Tibial artery (tissue), 4 donors: ENCODE data around the gene PDK2.

ENCODE experiments used
- DNase-seq, 2 donors: peaks; one replicate each; pipeline ENCODE4 v3.0.0-alpha.2; 2019
- H3K27ac ChIP-seq, 2 donors: fragments of 200-600 bp; sonication (generic) in 1 of 2; 1 replicate in 1 of 2; 2 replicates in 1 of 2; pipeline ENCODE4 v1.5.1; 2018 to 2019; ENCODE audit warnings: mild to moderate bottlenecking in 1 of 2
- H3K27me3 ChIP-seq, 2 donors: fragments of 200-600 bp; sonication (generic) in 1 of 2; one replicate each; pipeline versions ENCODE4 v1.5.1 to v1.6.0; 2016 to 2019
- H3K36me3 ChIP-seq, 3 donors: fragments of 200-600 bp; sonication (generic) in 2 of 3; one replicate each; pipeline ENCODE4 v1.5.1; 2016 to 2019; ENCODE audit warnings: mild to moderate bottlenecking in 2 of 3
- H3K4me1 ChIP-seq, 4 donors: fragments of 200-600 bp; sonication (generic) in 2 of 4; 1 replicate in 3 of 4; 2 replicates in 1 of 4; pipeline ENCODE4 v1.5.1; 2016 to 2019
- H3K4me3 ChIP-seq, 2 donors: fragments of 200-600 bp; sonication (generic) in 1 of 2; 1 replicate in 1 of 2; 2 replicates in 1 of 2; pipeline ENCODE4 v1.5.1; 2018 to 2019; ENCODE audit warnings: mild to moderate bottlenecking in 2 of 2
- H3K9me3 ChIP-seq, 3 donors: fragments of 200-600 bp; sonication (generic) in 1 of 3; one replicate each; pipeline ENCODE4 v1.5.1; 2016 to 2019
- CTCF ChIP-seq, 2 experiments: fragments of 200-600 bp in 1 of 2; fragments of 450-650 bp in 1 of 2; IDR thresholded peaks; one replicate each; pipeline ENCODE4 v1.5.1; 2017 to 2019; ENCODE audit warnings: antibody characterized with exemption in 2 of 2, mild to moderate bottlenecking in 1 of 2, moderate library complexity in 1 of 2
- intact Hi-C: fragments of 100-400 bp; cut with DNase I; formaldehyde crosslinking; loops from one replicate; pipeline ENCODE4 v1.15.0; 2023; ENCODE audit warnings: low total_unique reads

The PDK2 gene

GRCh38 chr17:50105811-50106210, 10.7 kb downstream of the PDK2 start:
- peaks cover 33 to 92% (median 67%) of the 10 kb centered on the region in 3 donors for H3K36me3 ChIP-seq
- no peak for TF ChIP-seq CTCF (IDR thresholded peaks at IDR 0.05)
- H3K9me3 ChIP-seq = no peaks in the 10 kb centered on the region
- no peak overlapping the region for H3K4me3 ChIP-seq
- peaks cover 0 to 30% (median 28%) of the 10 kb centered on the region in 4 donors for H3K4me1 ChIP-seq
- intact Hi-C loops = no loop called here
- H3K27ac ChIP-seq = no peak overlapping the region
- H3K27me3 ChIP-seq = no peaks in the 10 kb centered on the region
- DNase-seq = no peak

- no peaks in the 10 kb centered on the region for H3K27me3 ChIP-seq
- no peak for DNase-seq
- peaks cover 0 to 30% (median 27%) of the 10 kb centered on the region in 4 donors for H3K4me1 ChIP-seq
- intact Hi-C loops = no loop called here
- H3K27ac ChIP-seq = no peak overlapping the region
- H3K9me3 ChIP-seq = no peaks in the 10 kb centered on the region
- no peak for TF ChIP-seq CTCF (IDR thresholded peaks at IDR 0.05)
- H3K36me3 ChIP-seq = peaks cover 33 to 85% (median 67%) of the 10 kb centered on the region in 3 donors
- no peak overlapping the region for H3K4me3 ChIP-seq
Observed at GRCh38 chr17:50106393-50107131, 11.4 kb downstream of the PDK2 start.

GRCh38 chr17:50107790-50108414, 12.8 kb downstream of the PDK2 start:
- no peaks in the 10 kb centered on the region for H3K27me3 ChIP-seq
- peak overlapping the region; percentile 98 to 99 for H3K27ac ChIP-seq
- H3K36me3 ChIP-seq = peaks cover 33 to 78% (median 67%) of the 10 kb centered on the region in 3 donors
- H3K9me3 ChIP-seq = no peaks in the 10 kb centered on the region
- no peak overlapping the region for H3K4me3 ChIP-seq
- no peak for TF ChIP-seq CTCF (IDR thresholded peaks at IDR 0.05)
- intact Hi-C loops = no loop called here
- no peak for DNase-seq
- H3K4me1 ChIP-seq = peaks cover 11 to 30% (median 27%) of the 10 kb centered on the region in 4 donors

- TF ChIP-seq CTCF (IDR thresholded peaks at IDR 0.05) = no peak
- Histone ChIP-seq H3K27ac (peak overlapping the region; percentile 98 to 99), H3K36me3 (peaks cover 33 to 72% (median 64%) of the 10 kb centered on the region in 3 donors), H3K9me3 (no peaks in the 10 kb centered on the region), H3K27me3 (no peaks in the 10 kb centered on the region), H3K4me1 (peaks cover 13 to 31% (median 29%) of the 10 kb centered on the region in 4 donors), H3K4me3 (no peak overlapping the region)
- no peak for DNase-seq
- intact Hi-C loops = no loop called here
Observed at GRCh38 chr17:50108556-50108955, 13.4 kb downstream of the PDK2 start.

GRCh38 chr17:50109207-50109606, 14.1 kb downstream of the PDK2 start:
- intact Hi-C loops = no loop called here

More at GRCh38 chr17:50109207-50109606, 14.1 kb downstream of the PDK2 start:
- no peak for TF ChIP-seq CTCF (IDR thresholded peaks at IDR 0.05)
- Histone ChIP-seq H3K27ac (peak overlapping the region; percentile 98 to 99), H3K4me3 (no peak overlapping the region), H3K36me3 (peaks cover 33 to 65% (median 58%) of the 10 kb centered on the region in 3 donors), H3K27me3 (no peaks in the 10 kb centered on the region), H3K9me3 (no peaks in the 10 kb centered on the region), H3K4me1 (peaks cover 13 to 31% (median 29%) of the 10 kb centered on the region in 4 donors)
- no peak for DNase-seq
